Heart left ventricle (tissue), 16 donors: ENCODE data around the gene ZNF597. TPM values are rescaled to one million over a fixed set of nuclear protein-coding genes. Genes with fewer than 3 reads are reported as not detected.

ENCODE experiments used
- ATAC-seq, 4 donors: fragments of 200-7000 bp; cut with Tn5 transposase; one replicate each; pipeline ENCODE4 v1.9.1; 2020 to 2022; ENCODE audit warnings: moderate library complexity in 4 of 4, mild to moderate bottlenecking in 3 of 4, moderate number of reproducible peaks in 1 of 4
- DNase-seq, 5 donors: peaks; one replicate each; pipeline ENCODE4 v3.0.0-alpha.2; 2020
- H3K27ac ChIP-seq, 12 donors: fragments of 200-600 bp; sonication (generic) in 4 of 12; one replicate each; pipeline versions ENCODE4 v1.5.0 to v1.8.0; 2016 to 2022; ENCODE audit warnings: mild to moderate bottlenecking in 2 of 12
- H3K27me3 ChIP-seq, 9 donors: fragments of 200-600 bp; sonication (generic) in 2 of 9; one replicate each; pipeline versions ENCODE4 v1.5.1 to v1.8.0; 2016 to 2022; ENCODE audit warnings: mild to moderate bottlenecking in 3 of 9
- H3K36me3 ChIP-seq, 9 donors: fragments of 200-600 bp; sonication (generic) in 2 of 9; one replicate each; pipeline versions ENCODE4 v1.5.0 to v1.8.0; 2018 to 2022; ENCODE audit warnings: mild to moderate bottlenecking in 2 of 9
- H3K4me1 ChIP-seq, 12 donors: fragments of 200-600 bp; sonication (generic) in 4 of 12; one replicate each; pipeline versions ENCODE4 v1.5.0 to v1.8.0; 2016 to 2022; ENCODE audit warnings: mild to moderate bottlenecking in 3 of 12
- H3K4me3 ChIP-seq, 12 donors: fragments of 200-600 bp; sonication (generic) in 4 of 12; one replicate each; pipeline versions ENCODE4 v1.5.0 to v1.8.0; 2017 to 2022; ENCODE audit warnings: mild to moderate bottlenecking in 9 of 12, moderate library complexity in 4 of 12
- H3K9me3 ChIP-seq, 12 donors: fragments of 200-600 bp; sonication (generic) in 4 of 12; one replicate each; pipeline versions ENCODE4 v1.5.0 to v1.8.0; 2016 to 2022; ENCODE audit warnings: mild to moderate bottlenecking in 1 of 12
- CTCF ChIP-seq, 12 donors: fragments of 200-600 bp; sonication (generic) in 4 of 12; IDR thresholded peaks; one replicate each; pipeline versions ENCODE4 v1.5.0 to v1.8.0; 2018 to 2022; ENCODE audit warnings: antibody characterized with exemption in 12 of 12, mild to moderate bottlenecking in 5 of 12
- POLR2A ChIP-seq, 2 donors: fragments of 450-650 bp; IDR thresholded peaks; one replicate each; pipeline ENCODE4 v1.6.1; 2017; ENCODE audit warnings: antibody characterized with exemption in 2 of 2, mild to moderate bottlenecking in 2 of 2, moderate library complexity in 2 of 2
- WGBS, 4 donors: extraction: QIAGEN DNeasy Blood & Tissue Kit in 2 of 4; methylation state at CpG; one replicate each; pipeline versions ENCODE4 v1.1.5 to v1.1.7; 2013 to 2018; 5-methylcytosine and 5-hydroxymethylcytosine counted together
- intact Hi-C, 10 donors: fragments of 100-400 bp; cut with DNase I; formaldehyde crosslinking; loops; one replicate each; pipeline versions ENCODE4 v1.11.1 to v1.14.2; 2022
- polyA plus RNA-seq, 2 donors: library from polyadenylated mRNA; stranded (reverse); fragments of 200-250 nt; gene quantifications; one replicate each; pipeline ENCODE4 v1.2.3, GENCODE V29; 2013
- total RNA-seq, 9 donors: library from RNA; depleted of rRNA in 2 of 9; stranded (reverse); fragments of >200 nt in 2 of 9; fragmentation: NEBNext Ultra II Directional in 3 of 9; extraction: Animal tissue kit (Norgen Biotek cat#: 25700) in 3 of 9; gene quantifications; one replicate each; pipeline versions ENCODE4 v1.1.0 to v1.2.4, GENCODE V29; 2016 to 2023
- donor health status: ischemic (EF 13 %, LVEDD 7.1; RV severe dilation, severe dysfunction).
- donor health status: healthy with polysubstance abuse.
- donor health status: DM: no; HTN: yes; CAD: no.
- donor health status: DM: no; HTN: no; CAD: no.
- donor health status: ischemic (EF 25% LVEDD 6.9; RV normal size, moderate dysfunction).
- donor health status: ischemic (EF 25% LVEDD 5.7; RV mildly dilated, moderate dysfunction).
- donor health status: healthy.
- donor health status: DM: yes; HTN: yes; CAD: no.
- donor health status: ischemic (EF 35%, LVEDD 5.7; RV mildly dilated, moderate dysfunction).
- donor health status: nonischemic (EF 11% LVEDD 7.7; RV severe dilation, severe dysfunction).
- donor health status: DM: yes; HTN: yes; CAD: no.
- donor health status: PGD.
- donor health status: ischemic (EF 29% LVEDD 5.4; RV normal size, mild dysfunction).
- donor health status: nonischemic (EF 23%, LVEDD 6.1; RV moderate dilation, normal function).

ZNF597 gene
- total and polyA plus RNA-seq, 11 donors, result 0.65 to 3.3 (median 1.6) TPM

GRCh38 chr16:3460585-3460984, 17.3 kb upstream of the ZNF597 start:
- no peak for ATAC-seq
- H3K9me3 ChIP-seq, result no peaks in the 10 kb centered on the region
- H3K27me3 ChIP-seq, result no peaks in the 10 kb centered on the region
- peaks cover 0 to 4% (median 0%) of the 10 kb centered on the region in 9 donors for H3K36me3 ChIP-seq
- peak in 1 of 5 donors; percentile 9 for DNase-seq
- 75 to 82% (median 77%) methylated on average over 8 of the region's 8 CpGs for WGBS, 4 donors
- H3K4me1 ChIP-seq, result peaks cover 13 to 87% (median 67%) of the 10 kb centered on the region in 12 donors
- peak overlapping the region in 1 of 12 donors; percentile 89 for H3K4me3 ChIP-seq
- intact Hi-C loops, result no loop called here
- peak overlapping the region in 9 of 12 donors; percentile 26 to 99 (median 97) for H3K27ac ChIP-seq
- TF ChIP-seq CTCF (IDR thresholded peaks at IDR 0.05), result no peak
- no peak for TF ChIP-seq POLR2A (IDR thresholded peaks at IDR 0.05)

- no peaks in the 10 kb centered on the region for H3K27me3 ChIP-seq
- intact Hi-C loops, result no loop called here
- 63 to 71% (median 66%) methylated on average over 7 of the region's 7 CpGs for WGBS, 4 donors
- peak overlapping the region in 5 of 12 donors; percentile 21 to 99 (median 78) for H3K4me3 ChIP-seq
- no peaks in the 10 kb centered on the region for H3K36me3 ChIP-seq
- no peak for ATAC-seq
- no peaks in the 10 kb centered on the region for H3K9me3 ChIP-seq
- H3K4me1 ChIP-seq, result peaks cover 13 to 85% (median 69%) of the 10 kb centered on the region in 12 donors
- TF ChIP-seq CTCF (IDR thresholded peaks at IDR 0.05) (no peak), POLR2A (IDR thresholded peaks at IDR 0.05) (no peak)
- peak overlapping the region; percentile 26 to 99 (median 98) for H3K27ac ChIP-seq
- no peak for DNase-seq
Measured at GRCh38 chr16:3460121-3460520, 16.8 kb upstream of the ZNF597 start.

GRCh38 chr16:3459401-3460090, 16.2 kb upstream of the ZNF597 start:
- 35 to 43% (median 41%) methylated on average over 9 of the region's 9 CpGs for WGBS, 4 donors
- peak in 3 of 4 donors; percentile 4 to 43 (median 9) for ATAC-seq
- Histone ChIP-seq H3K4me3 (peak overlapping the region in 11 of 12 donors; percentile 74 to 99 (median 79)), H3K27ac (peak overlapping the region; percentile 94 to 99 (median 98)), H3K4me1 (peaks cover 16 to 79% (median 68%) of the 10 kb centered on the region in 12 donors), H3K9me3 (no peaks in the 10 kb centered on the region), H3K36me3 (no peaks in the 10 kb centered on the region), H3K27me3 (no peaks in the 10 kb centered on the region)
- TF ChIP-seq POLR2A (IDR thresholded peaks at IDR 0.05), result no peak
- TF ChIP-seq CTCF (IDR thresholded peaks at IDR 0.05), result no peak
- no peak for DNase-seq
- intact Hi-C loops, result loop anchor here in 9 of 10 donors (2.0 to 10.0 kb wide), 11 partner anchors 41 to 405 kb away; partner anchors contain the start of genes ZNF174 (in 6 of the 9), ZSCAN32 (in 6 of the 9), TIGD7 (in 3 of the 9) and ZNF263 (in 3 of the 9)

- no peak for ATAC-seq
- Histone ChIP-seq H3K4me1 (peaks cover 16 to 73% (median 62%) of the 10 kb centered on the region in 12 donors), H3K4me3 (peak overlapping the region; percentile 74 to 99 (median 80)), H3K36me3 (no peaks in the 10 kb centered on the region), H3K27me3 (no peaks in the 10 kb centered on the region), H3K9me3 (no peaks in the 10 kb centered on the region), H3K27ac (peak overlapping the region; percentile 94 to 99 (median 98))
- TF ChIP-seq POLR2A (IDR thresholded peaks at IDR 0.05) (no peak), CTCF (IDR thresholded peaks at IDR 0.05) (no peak)
- DNase-seq, result no peak
- intact Hi-C loops, result loop anchor here in 9 of 10 donors (1.0 to 10.0 kb wide), 12 partner anchors 42 to 404 kb away; partner anchors contain the start of genes ZNF174 (in 7 of the 9), ZSCAN32 (in 7 of the 9), TIGD7 (in 3 of the 9) and ZNF263 (in 3 of the 9)
- WGBS, 4 donors, result 5 to 11% (median 7%) methylated on average over 10 of the region's 10 CpGs
Measured at GRCh38 chr16:3458852-3459361, 15.6 kb upstream of the ZNF597 start.
